A549 (cell line): ENCODE data around the gene CACNA2D4.

Source experiments
- CTCF ChIP-seq: fragments of >200 bp; sonication (Bioruptor Twin); formaldehyde crosslinking; IDR thresholded peaks from 3 replicates; pipeline ENCODE4 v1.5.1; 2016
- FOSL2 ChIP-seq, 2 experiments: fragments of 450-650 bp in 1 of 2; fragments of >200 bp in 1 of 2; sonication (Bioruptor Twin) in 1 of 2; formaldehyde crosslinking; IDR thresholded peaks; 2 replicates each; pipeline versions ENCODE4 v1.5.0 to v1.6.1; 2016 to 2020; ENCODE audit warnings: mild to moderate bottlenecking in 1 of 2, moderate library complexity in 1 of 2
- HDAC2 ChIP-seq: fragments of 200-600 bp; sonication (generic); IDR thresholded peaks from 2 replicates; pipeline ENCODE4 v1.6.1; 2016
- KDM1A ChIP-seq: fragments of 200-600 bp; sonication (generic); IDR thresholded peaks from 2 replicates; pipeline ENCODE4 v1.6.1; 2016; ENCODE audit warnings: low read depth, mild to moderate bottlenecking
- MAFK ChIP-seq: fragments of 450-650 bp; IDR thresholded peaks from 2 replicates; pipeline ENCODE4 v1.6.1; 2014; ENCODE audit not compliant: partially characterized antibody
- MYC ChIP-seq: IDR thresholded peaks from 2 replicates; pipeline ENCODE4 v1.6.1; 2012; ENCODE audit warnings: mild to moderate bottlenecking, inconsistent platforms, low read length, improper control_type of control experiment, borderline replicate concordance
- POLR2A ChIP-seq: IDR thresholded peaks from 2 replicates; pipeline ENCODE4 v1.6.1; 2012; ENCODE audit warnings: mild to moderate bottlenecking, low read length
- RCOR1 ChIP-seq: fragments of 150-350 bp; IDR thresholded peaks from 2 replicates; pipeline ENCODE4 v1.6.1; 2014; ENCODE audit warnings: antibody characterized with exemption, low read length, low read depth
- RFX5 ChIP-seq: fragments of 450-650 bp; IDR thresholded peaks from 2 replicates; pipeline ENCODE4 v1.7.1; 2014; ENCODE audit warnings: antibody characterized with exemption, mild to moderate bottlenecking, moderate library complexity
- ZSCAN20 ChIP-seq: fragments of 250-450 bp; sonication (Bioruptor Pico); IDR thresholded peaks from 2 replicates; pipeline ENCODE4 v1.8.0; 2022; ENCODE audit warnings: mild to moderate bottlenecking, moderate library complexity
- TF ChIP-seq, protein P1 (sequence below): fragments of 200-600 bp; sonication (generic); IDR thresholded peaks from 2 replicates; pipeline ENCODE4 v1.6.1; 2016; ENCODE audit warnings: antibody characterized with exemption, mild to moderate bottlenecking, moderate library complexity
- TF ChIP-seq, protein P2 (sequence below): fragments of >200 bp; sonication (Bioruptor Twin); formaldehyde crosslinking; IDR thresholded peaks from 3 replicates; pipeline ENCODE4 v1.6.1; 2016
- TF ChIP-seq, protein P3 (sequence below): fragments of 450-650 bp; IDR thresholded peaks from 2 replicates; pipeline ENCODE4 v1.6.1; 2014; ENCODE audit warnings: antibody characterized with exemption

- TF ChIP-seq CTCF (no peak), POLR2A (no peak), RFX5 (no peak), ZSCAN20 (CRISPR knock-in tag) (no peak), FOSL2 (IDR thresholded peaks at IDR 0.05) (no peak), FOSL2 (CRISPR knock-in tag; IDR thresholded peaks at IDR 0.05) (no peak), MAFK (no peak), MYC (no peak), HDAC2 (no peak), RCOR1 (no peak), KDM1A (no peak)
- TF ChIP-seq, protein P1, sequence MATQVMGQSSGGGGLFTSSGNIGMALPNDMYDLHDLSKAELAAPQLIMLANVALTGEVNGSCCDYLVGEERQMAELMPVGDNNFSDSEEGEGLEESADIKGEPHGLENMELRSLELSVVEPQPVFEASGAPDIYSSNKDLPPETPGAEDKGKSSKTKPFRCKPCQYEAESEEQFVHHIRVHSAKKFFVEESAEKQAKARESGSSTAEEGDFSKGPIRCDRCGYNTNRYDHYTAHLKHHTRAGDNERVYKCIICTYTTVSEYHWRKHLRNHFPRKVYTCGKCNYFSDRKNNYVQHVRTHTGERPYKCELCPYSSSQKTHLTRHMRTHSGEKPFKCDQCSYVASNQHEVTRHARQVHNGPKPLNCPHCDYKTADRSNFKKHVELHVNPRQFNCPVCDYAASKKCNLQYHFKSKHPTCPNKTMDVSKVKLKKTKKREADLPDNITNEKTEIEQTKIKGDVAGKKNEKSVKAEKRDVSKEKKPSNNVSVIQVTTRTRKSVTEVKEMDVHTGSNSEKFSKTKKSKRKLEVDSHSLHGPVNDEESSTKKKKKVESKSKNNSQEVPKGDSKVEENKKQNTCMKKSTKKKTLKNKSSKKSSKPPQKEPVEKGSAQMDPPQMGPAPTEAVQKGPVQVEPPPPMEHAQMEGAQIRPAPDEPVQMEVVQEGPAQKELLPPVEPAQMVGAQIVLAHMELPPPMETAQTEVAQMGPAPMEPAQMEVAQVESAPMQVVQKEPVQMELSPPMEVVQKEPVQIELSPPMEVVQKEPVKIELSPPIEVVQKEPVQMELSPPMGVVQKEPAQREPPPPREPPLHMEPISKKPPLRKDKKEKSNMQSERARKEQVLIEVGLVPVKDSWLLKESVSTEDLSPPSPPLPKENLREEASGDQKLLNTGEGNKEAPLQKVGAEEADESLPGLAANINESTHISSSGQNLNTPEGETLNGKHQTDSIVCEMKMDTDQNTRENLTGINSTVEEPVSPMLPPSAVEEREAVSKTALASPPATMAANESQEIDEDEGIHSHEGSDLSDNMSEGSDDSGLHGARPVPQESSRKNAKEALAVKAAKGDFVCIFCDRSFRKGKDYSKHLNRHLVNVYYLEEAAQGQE, result no peak
- TF ChIP-seq, protein P2, sequence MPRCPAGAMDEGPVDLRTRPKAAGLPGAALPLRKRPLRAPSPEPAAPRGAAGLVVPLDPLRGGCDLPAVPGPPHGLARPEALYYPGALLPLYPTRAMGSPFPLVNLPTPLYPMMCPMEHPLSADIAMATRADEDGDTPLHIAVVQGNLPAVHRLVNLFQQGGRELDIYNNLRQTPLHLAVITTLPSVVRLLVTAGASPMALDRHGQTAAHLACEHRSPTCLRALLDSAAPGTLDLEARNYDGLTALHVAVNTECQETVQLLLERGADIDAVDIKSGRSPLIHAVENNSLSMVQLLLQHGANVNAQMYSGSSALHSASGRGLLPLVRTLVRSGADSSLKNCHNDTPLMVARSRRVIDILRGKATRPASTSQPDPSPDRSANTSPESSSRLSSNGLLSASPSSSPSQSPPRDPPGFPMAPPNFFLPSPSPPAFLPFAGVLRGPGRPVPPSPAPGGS, result no peak
- TF ChIP-seq, protein P3, sequence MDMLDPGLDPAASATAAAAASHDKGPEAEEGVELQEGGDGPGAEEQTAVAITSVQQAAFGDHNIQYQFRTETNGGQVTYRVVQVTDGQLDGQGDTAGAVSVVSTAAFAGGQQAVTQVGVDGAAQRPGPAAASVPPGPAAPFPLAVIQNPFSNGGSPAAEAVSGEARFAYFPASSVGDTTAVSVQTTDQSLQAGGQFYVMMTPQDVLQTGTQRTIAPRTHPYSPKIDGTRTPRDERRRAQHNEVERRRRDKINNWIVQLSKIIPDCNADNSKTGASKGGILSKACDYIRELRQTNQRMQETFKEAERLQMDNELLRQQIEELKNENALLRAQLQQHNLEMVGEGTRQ, result no peak
Observed at GRCh38 chr12:1835211-1836131, 83.0 kb downstream of the CACNA2D4 start.
